K562 (cell line): ENCODE data around the gene TCF21. TPM values are rescaled to one million over a fixed set of nuclear protein-coding genes. Genes with fewer than 3 reads are reported as not detected.

Source experiments
- ATAC-seq: fragments of 200-7000 bp; cut with Tn5 transposase; 3 replicates; pipeline ENCODE4 v1.9.1; 2020; ENCODE audit warnings: moderate library complexity
- BruUV-seq: library from RNA; stranded (reverse); fragments of 400-500 nt; replicated peaks from 2 replicates; lab custom pipeline; 2021; lab: Mats Ljungman, UMichigan
- CTCF ChIA-PET: fragments of 300-600 bp; formaldehyde crosslinking; extraction: SDS; loops from one replicate; lab custom pipeline; 2021; ENCODE audit warnings: low intra/inter-chr PET ratio; lab: Yijun Ruan, JAX
- POLR2A ChIA-PET: fragments of 300-600, 350-650 bp; sonication (Branson Sonifier 250); formaldehyde crosslinking; extraction: SDS; loops from one replicate; lab custom pipeline; 2021; ENCODE audit warnings: antibody characterized with exemption, inconsistent platforms; lab: Yijun Ruan, JAX
- DNase-seq, 4 experiments: peaks; one replicate each; pipeline versions ENCODE4 v3.0.0 to v3.0.0-alpha.2; 2011 to 2018; ENCODE audit warnings: low spot score in 3 of 4, mixed read lengths in 3 of 4; ENCODE audit errors: extremely low read depth in 1 of 4
- FAIRE-seq: peaks from 2 replicates; lab custom pipeline; 2011; peaks lifted over from hg19 to GRCh38; lab: Jason Lieb, UNC
- H2AFZ ChIP-seq: 2 replicates; pipeline ENCODE4 v1.6.0; 2011; ENCODE audit warnings: low read depth, low read length, control low read depth, inconsistent platforms
- H3K27ac ChIP-seq: fragments of 200-600 bp; 3 replicates; pipeline ENCODE4 v1.8.0; 2011; ENCODE audit warnings: low read depth, mild to moderate bottlenecking, control low read depth, inconsistent platforms, low read length, moderate library complexity, mixed read lengths; ENCODE audit errors: extremely low read depth
- H3K27me3 ChIP-seq, 2 experiments: fragments of 300-600 bp in 1 of 2; 2 replicates in 1 of 2; 3 replicates in 1 of 2; pipeline versions ENCODE4 v1.6.0 to v1.8.0; 2011; ENCODE audit warnings: inconsistent platforms in 2 of 2, low read length in 2 of 2, mild to moderate bottlenecking in 1 of 2, mixed read lengths in 1 of 2, moderate library complexity in 1 of 2; ENCODE audit not compliant: control insufficient read depth in 2 of 2, insufficient read depth in 2 of 2
- H3K36me3 ChIP-seq: fragments of 300-600 bp; 3 replicates; pipeline ENCODE4 v1.8.0; 2011; ENCODE audit warnings: mild to moderate bottlenecking, low read length, inconsistent platforms; ENCODE audit not compliant: control insufficient read depth, insufficient read depth
- H3K4me1 ChIP-seq, 2 experiments: fragments of 200-600 bp in 1 of 2; replicated peaks in 1 of 2; 2 replicates in 1 of 2; 3 replicates in 1 of 2; pipeline versions ENCODE4 v1.5.1 to v1.8.0; 2011; ENCODE audit warnings: inconsistent platforms in 2 of 2, low read length in 2 of 2, mild to moderate bottlenecking in 1 of 2, mixed read lengths in 1 of 2, moderate library complexity in 1 of 2; ENCODE audit not compliant: control insufficient read depth in 2 of 2, insufficient read depth in 2 of 2
- H3K4me2 ChIP-seq: 2 replicates; pipeline ENCODE4 v1.6.1; 2011; ENCODE audit warnings: low read length, control low read depth, inconsistent platforms, mixed read lengths; ENCODE audit not compliant: insufficient read depth
- H3K4me3 ChIP-seq: fragments of 200-600 bp; sonication (generic), shearing (Covaris generic); 2 replicates; pipeline ENCODE4 v1.5.1; 2016; ENCODE audit warnings: control low read depth, inconsistent platforms
- H3K79me2 ChIP-seq: fragments of 200-600 bp; 3 replicates; pipeline ENCODE4 v1.8.0; 2011; ENCODE audit warnings: low read length, inconsistent platforms; ENCODE audit not compliant: control insufficient read depth, insufficient read depth
- H3K9ac ChIP-seq, 2 experiments: 2 replicates each; pipeline versions ENCODE4 v1.6.0 to v1.6.1; 2011; ENCODE audit warnings: low read depth in 2 of 2, low read length in 2 of 2, control low read depth in 1 of 2, inconsistent platforms in 1 of 2, mild to moderate bottlenecking in 1 of 2, mixed read lengths in 1 of 2; ENCODE audit not compliant: insufficient read depth in 1 of 2
- H3K9me1 ChIP-seq: one replicate; pipeline ENCODE4 v1.6.0; 2011; ENCODE audit warnings: inconsistent platforms, mild to moderate bottlenecking, low read length, moderate library complexity; ENCODE audit not compliant: control insufficient read depth, insufficient read depth
- H3K9me3 ChIP-seq: replicated peaks from 2 replicates; pipeline ENCODE4 v1.5.1; 2011; ENCODE audit warnings: low read depth, low read length, inconsistent platforms; ENCODE audit not compliant: control insufficient read depth, insufficient read depth
- H4K20me1 ChIP-seq: replicated peaks from 2 replicates; pipeline ENCODE4 v1.6.1; 2011; ENCODE audit warnings: low read length, inconsistent platforms, mixed read lengths; ENCODE audit not compliant: control insufficient read depth, insufficient read depth
- CREB3L1 ChIP-seq: fragments of 450-650 bp; IDR thresholded peaks from 2 replicates; pipeline ENCODE4 v1.6.1; 2014; ENCODE audit warnings: low read depth, mild to moderate bottlenecking, moderate library complexity, borderline replicate concordance
- MTA2 ChIP-seq: fragments of 450-650 bp; IDR thresholded peaks from 2 replicates; pipeline ENCODE4 v1.6.1; 2016; ENCODE audit warnings: low read depth
- PRMT5 ChIP-seq: sonication (generic); formaldehyde crosslinking; IDR thresholded peaks from 2 replicates; pipeline ENCODE4 v1.5.0; 2020; ENCODE audit warnings: missing genetic modification reagents
- SRSF1 ChIP-seq: fragments of 200-400 bp; formaldehyde crosslinking; IDR thresholded peaks from 2 replicates; pipeline ENCODE4 v1.6.1; 2017; ENCODE audit warnings: mild to moderate bottlenecking, low read depth, low read length, moderate library complexity
- THRAP3 ChIP-seq: fragments of 450-650 bp; IDR thresholded peaks from 2 replicates; pipeline ENCODE4 v1.6.1; 2016; ENCODE audit warnings: mild to moderate bottlenecking, inconsistent platforms, borderline replicate concordance
- ZNF239 ChIP-seq: fragments of 250-450 bp; sonication (Bioruptor Pico); IDR thresholded peaks from 2 replicates; pipeline ENCODE4 v1.4.0; 2020; ENCODE audit warnings: mild to moderate bottlenecking
- ZNF766 ChIP-seq: fragments of 200-800 bp; sonication (Bioruptor generic); conservative IDR thresholded peaks from 2 replicates; pipeline ENCODE4 v1.6.1; 2016; ENCODE audit warnings: missing genetic modification characterization, missing compliant biosample characterization
- ZNF79 ChIP-seq: fragments of 250-450 bp; sonication (Bioruptor Pico); IDR thresholded peaks from 2 replicates; pipeline ENCODE4 v1.4.0; 2020; ENCODE audit warnings: low read depth, mild to moderate bottlenecking, moderate library complexity
- WGBS: fragments of 100-300 bp; shearing (Covaris generic); methylation state at CpG from one replicate; pipeline ENCODE4 v1.1.6; 2016; ENCODE audit warnings: low coverage, mixed read lengths; ENCODE audit not compliant: insufficient coverage; ENCODE audit errors: missing lambda C conversion rate; 5-methylcytosine and 5-hydroxymethylcytosine counted together
- in situ Hi-C: fragments of 300-500 bp; cut with MboI; formaldehyde crosslinking; loops from 4 replicates; pipeline ENCODE4 v1.15.0; 2018; ENCODE audit warnings: inconsistent platforms, mixed read lengths
- intact Hi-C: fragments of 100-400 bp; cut with micrococcal nuclease; formaldehyde crosslinking; loops from 2 replicates; pipeline ENCODE4 v1.14.2; 2022
- polyA plus RNA-seq, 8 experiments: library from polyadenylated mRNA; depleted of rRNA in 4 of 8; stranded (reverse) in 5 of 8; unstranded in 3 of 8; fragments of >200 nt; fragmentation: Nextera tagmentation in 2 of 8; fragmentation: Illumina TruSeq in 1 of 8; extraction: Ambion mirVana in 2 of 8; extraction: Trizol in 1 of 8; gene quantifications; 2 replicates each; pipeline versions ENCODE4 v1.2.1 to v1.2.3, GENCODE V29; 2011 to 2014; ENCODE audit warnings: inconsistent platforms in 1 of 8, missing spikeins in 1 of 8
- total RNA-seq, 7 experiments: library from RNA; depleted of rRNA in 6 of 7; stranded (reverse); fragments of >200 nt in 6 of 7; fragmentation: Illumina TruSeq in 2 of 7; extraction: Trizol in 2 of 7; gene quantifications; 2 replicates each; pipeline versions ENCODE4 v1.2.1 to v1.2.3, GENCODE V29; 2011 to 2021; ENCODE audit warnings: low replicate concordance in 1 of 7
- TF ChIP-seq, protein P1 (sequence below): fragments of 200-600 bp; sonication (generic); IDR thresholded peaks from one replicate; pipeline ENCODE4 v1.6.1; 2012; ENCODE audit warnings: mild to moderate bottlenecking, low read depth, low read length, inconsistent platforms

The TCF21 gene
- total and polyA plus RNA-seq, 9 of the 15 experiments (the other 6 are each of a cell fraction or from before 2014, with no cell fraction given), result not detected

GRCh38 chr6:133844709-133845108 is 44.2 kb upstream of the TCF21 start:
- Histone ChIP-seq H3K79me2 (no peaks in the 10 kb centered on the region), H3K4me3 (no peak overlapping the region), H3K4me1 (no peaks in the 10 kb centered on the region), H3K9me1 (no peaks in the 10 kb centered on the region), H3K27me3 (no peaks in the 10 kb centered on the region), H3K27ac (no peak overlapping the region), H3K36me3 (no peaks in the 10 kb centered on the region), H3K4me2 (no peak overlapping the region), H3K9me3 (no peaks in the 10 kb centered on the region), H2AFZ (no peak overlapping the region), H3K9ac (no peak overlapping the region), H4K20me1 (no peaks in the 10 kb centered on the region)
- ChIA-PET POLR2A (no interaction called here), CTCF (no interaction called here)
- FAIRE-seq (no peak), DNase-seq (no peak), ATAC-seq (no peak)
- in situ Hi-C loops, result no loop called here
- 0% methylated on average over 1 of the region's 1 CpG for WGBS
- no TSS peak for BruUV-seq
- intact Hi-C loops, result no loop called here
- TF ChIP-seq ZNF79 (CRISPR knock-in tag), result no peak
- no peak for TF ChIP-seq MTA2
- TF ChIP-seq CREB3L1, result no peak
- TF ChIP-seq ZNF239 (CRISPR knock-in tag), result no peak
- TF ChIP-seq SRSF1, result no peak
- TF ChIP-seq ZNF766 (CRISPR knock-in tag), result no peak
- TF ChIP-seq THRAP3, result no peak
- no peak for TF ChIP-seq PRMT5 (CRISPR knock-in tag)
- TF ChIP-seq, protein P1, sequence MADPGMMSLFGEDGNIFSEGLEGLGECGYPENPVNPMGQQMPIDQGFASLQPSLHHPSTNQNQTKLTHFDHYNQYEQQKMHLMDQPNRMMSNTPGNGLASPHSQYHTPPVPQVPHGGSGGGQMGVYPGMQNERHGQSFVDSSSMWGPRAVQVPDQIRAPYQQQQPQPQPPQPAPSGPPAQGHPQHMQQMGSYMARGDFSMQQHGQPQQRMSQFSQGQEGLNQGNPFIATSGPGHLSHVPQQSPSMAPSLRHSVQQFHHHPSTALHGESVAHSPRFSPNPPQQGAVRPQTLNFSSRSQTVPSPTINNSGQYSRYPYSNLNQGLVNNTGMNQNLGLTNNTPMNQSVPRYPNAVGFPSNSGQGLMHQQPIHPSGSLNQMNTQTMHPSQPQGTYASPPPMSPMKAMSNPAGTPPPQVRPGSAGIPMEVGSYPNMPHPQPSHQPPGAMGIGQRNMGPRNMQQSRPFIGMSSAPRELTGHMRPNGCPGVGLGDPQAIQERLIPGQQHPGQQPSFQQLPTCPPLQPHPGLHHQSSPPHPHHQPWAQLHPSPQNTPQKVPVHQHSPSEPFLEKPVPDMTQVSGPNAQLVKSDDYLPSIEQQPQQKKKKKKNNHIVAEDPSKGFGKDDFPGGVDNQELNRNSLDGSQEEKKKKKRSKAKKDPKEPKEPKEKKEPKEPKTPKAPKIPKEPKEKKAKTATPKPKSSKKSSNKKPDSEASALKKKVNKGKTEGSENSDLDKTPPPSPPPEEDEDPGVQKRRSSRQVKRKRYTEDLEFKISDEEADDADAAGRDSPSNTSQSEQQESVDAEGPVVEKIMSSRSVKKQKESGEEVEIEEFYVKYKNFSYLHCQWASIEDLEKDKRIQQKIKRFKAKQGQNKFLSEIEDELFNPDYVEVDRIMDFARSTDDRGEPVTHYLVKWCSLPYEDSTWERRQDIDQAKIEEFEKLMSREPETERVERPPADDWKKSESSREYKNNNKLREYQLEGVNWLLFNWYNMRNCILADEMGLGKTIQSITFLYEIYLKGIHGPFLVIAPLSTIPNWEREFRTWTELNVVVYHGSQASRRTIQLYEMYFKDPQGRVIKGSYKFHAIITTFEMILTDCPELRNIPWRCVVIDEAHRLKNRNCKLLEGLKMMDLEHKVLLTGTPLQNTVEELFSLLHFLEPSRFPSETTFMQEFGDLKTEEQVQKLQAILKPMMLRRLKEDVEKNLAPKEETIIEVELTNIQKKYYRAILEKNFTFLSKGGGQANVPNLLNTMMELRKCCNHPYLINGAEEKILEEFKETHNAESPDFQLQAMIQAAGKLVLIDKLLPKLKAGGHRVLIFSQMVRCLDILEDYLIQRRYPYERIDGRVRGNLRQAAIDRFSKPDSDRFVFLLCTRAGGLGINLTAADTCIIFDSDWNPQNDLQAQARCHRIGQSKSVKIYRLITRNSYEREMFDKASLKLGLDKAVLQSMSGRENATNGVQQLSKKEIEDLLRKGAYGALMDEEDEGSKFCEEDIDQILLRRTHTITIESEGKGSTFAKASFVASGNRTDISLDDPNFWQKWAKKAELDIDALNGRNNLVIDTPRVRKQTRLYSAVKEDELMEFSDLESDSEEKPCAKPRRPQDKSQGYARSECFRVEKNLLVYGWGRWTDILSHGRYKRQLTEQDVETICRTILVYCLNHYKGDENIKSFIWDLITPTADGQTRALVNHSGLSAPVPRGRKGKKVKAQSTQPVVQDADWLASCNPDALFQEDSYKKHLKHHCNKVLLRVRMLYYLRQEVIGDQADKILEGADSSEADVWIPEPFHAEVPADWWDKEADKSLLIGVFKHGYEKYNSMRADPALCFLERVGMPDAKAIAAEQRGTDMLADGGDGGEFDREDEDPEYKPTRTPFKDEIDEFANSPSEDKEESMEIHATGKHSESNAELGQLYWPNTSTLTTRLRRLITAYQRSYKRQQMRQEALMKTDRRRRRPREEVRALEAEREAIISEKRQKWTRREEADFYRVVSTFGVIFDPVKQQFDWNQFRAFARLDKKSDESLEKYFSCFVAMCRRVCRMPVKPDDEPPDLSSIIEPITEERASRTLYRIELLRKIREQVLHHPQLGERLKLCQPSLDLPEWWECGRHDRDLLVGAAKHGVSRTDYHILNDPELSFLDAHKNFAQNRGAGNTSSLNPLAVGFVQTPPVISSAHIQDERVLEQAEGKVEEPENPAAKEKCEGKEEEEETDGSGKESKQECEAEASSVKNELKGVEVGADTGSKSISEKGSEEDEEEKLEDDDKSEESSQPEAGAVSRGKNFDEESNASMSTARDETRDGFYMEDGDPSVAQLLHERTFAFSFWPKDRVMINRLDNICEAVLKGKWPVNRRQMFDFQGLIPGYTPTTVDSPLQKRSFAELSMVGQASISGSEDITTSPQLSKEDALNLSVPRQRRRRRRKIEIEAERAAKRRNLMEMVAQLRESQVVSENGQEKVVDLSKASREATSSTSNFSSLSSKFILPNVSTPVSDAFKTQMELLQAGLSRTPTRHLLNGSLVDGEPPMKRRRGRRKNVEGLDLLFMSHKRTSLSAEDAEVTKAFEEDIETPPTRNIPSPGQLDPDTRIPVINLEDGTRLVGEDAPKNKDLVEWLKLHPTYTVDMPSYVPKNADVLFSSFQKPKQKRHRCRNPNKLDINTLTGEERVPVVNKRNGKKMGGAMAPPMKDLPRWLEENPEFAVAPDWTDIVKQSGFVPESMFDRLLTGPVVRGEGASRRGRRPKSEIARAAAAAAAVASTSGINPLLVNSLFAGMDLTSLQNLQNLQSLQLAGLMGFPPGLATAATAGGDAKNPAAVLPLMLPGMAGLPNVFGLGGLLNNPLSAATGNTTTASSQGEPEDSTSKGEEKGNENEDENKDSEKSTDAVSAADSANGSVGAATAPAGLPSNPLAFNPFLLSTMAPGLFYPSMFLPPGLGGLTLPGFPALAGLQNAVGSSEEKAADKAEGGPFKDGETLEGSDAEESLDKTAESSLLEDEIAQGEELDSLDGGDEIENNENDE, result no peak
